Neutrophil (primary cell): ENCODE measurements around the gene PRKAR2A.

Source experiments
- H3K27ac ChIP-seq: fragments of 200-600 bp; sonication (generic); 2 replicates; pipeline ENCODE4 v1.5.1; 2016; ENCODE audit warnings: mild to moderate bottlenecking, moderate library complexity
- H3K27me3 ChIP-seq: fragments of 200-600 bp; sonication (generic); 2 replicates; pipeline ENCODE4 v1.6.0; 2016; ENCODE audit warnings: mild to moderate bottlenecking
- H3K36me3 ChIP-seq: fragments of 200-600 bp; sonication (generic); 2 replicates; pipeline ENCODE4 v1.5.1; 2017
- H3K4me1 ChIP-seq, 2 experiments: fragments of 200-600 bp in 1 of 2; sonication (generic) in 1 of 2; 1 replicate in 1 of 2; 2 replicates in 1 of 2; pipeline versions ENCODE4 v1.5.1 to v1.6.1; 2013 to 2016; ENCODE audit warnings: low read depth in 1 of 2, low read length in 1 of 2, mild to moderate bottlenecking in 1 of 2, moderate library complexity in 1 of 2; ENCODE audit not compliant: control insufficient read depth in 1 of 2, insufficient read depth in 1 of 2
- H3K4me3 ChIP-seq, 2 experiments: fragments of 200-600 bp in 1 of 2; sonication (generic) in 1 of 2; 1 replicate in 1 of 2; 2 replicates in 1 of 2; pipeline ENCODE4 v1.5.1; 2013 to 2016; ENCODE audit warnings: low read depth in 1 of 2, low read length in 1 of 2, mild to moderate bottlenecking in 1 of 2, moderate library complexity in 1 of 2
- H3K9me3 ChIP-seq: fragments of 200-600 bp; sonication (generic); 2 replicates; pipeline ENCODE4 v1.5.1; 2016
- TF ChIP-seq, protein P1 (sequence below): fragments of 200-600 bp; sonication (generic); IDR thresholded peaks from 2 replicates; pipeline ENCODE4 v1.5.1; 2016; ENCODE audit warnings: antibody characterized with exemption

PRKAR2A gene

DNA sequence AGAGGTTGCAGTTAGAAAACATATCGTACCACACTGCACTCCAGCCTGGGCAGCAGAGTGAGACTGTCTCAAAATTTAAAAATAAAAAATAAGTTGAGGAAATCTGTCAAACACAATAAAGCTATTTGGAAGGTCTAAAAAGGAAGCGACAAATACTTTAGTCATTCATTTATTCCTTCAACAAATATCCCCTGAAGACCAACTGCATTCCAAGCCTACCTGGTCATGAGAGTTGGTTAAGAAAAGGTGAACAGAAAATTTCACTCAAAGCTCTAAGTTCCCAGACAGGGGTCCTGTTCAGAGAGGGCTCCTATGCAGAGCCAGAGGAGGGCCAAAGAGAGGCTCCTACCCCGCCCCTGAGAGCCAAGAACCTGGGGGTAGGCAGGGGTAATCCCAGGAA, 15.4 kb upstream of the PRKAR2A start:
- TF ChIP-seq, protein P1, sequence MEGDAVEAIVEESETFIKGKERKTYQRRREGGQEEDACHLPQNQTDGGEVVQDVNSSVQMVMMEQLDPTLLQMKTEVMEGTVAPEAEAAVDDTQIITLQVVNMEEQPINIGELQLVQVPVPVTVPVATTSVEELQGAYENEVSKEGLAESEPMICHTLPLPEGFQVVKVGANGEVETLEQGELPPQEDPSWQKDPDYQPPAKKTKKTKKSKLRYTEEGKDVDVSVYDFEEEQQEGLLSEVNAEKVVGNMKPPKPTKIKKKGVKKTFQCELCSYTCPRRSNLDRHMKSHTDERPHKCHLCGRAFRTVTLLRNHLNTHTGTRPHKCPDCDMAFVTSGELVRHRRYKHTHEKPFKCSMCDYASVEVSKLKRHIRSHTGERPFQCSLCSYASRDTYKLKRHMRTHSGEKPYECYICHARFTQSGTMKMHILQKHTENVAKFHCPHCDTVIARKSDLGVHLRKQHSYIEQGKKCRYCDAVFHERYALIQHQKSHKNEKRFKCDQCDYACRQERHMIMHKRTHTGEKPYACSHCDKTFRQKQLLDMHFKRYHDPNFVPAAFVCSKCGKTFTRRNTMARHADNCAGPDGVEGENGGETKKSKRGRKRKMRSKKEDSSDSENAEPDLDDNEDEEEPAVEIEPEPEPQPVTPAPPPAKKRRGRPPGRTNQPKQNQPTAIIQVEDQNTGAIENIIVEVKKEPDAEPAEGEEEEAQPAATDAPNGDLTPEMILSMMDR = no peak
- Histone ChIP-seq H3K4me1 (no peaks in the 10 kb centered on the region), H3K36me3 (peaks cover 45% of the 10 kb centered on the region)

DNA sequence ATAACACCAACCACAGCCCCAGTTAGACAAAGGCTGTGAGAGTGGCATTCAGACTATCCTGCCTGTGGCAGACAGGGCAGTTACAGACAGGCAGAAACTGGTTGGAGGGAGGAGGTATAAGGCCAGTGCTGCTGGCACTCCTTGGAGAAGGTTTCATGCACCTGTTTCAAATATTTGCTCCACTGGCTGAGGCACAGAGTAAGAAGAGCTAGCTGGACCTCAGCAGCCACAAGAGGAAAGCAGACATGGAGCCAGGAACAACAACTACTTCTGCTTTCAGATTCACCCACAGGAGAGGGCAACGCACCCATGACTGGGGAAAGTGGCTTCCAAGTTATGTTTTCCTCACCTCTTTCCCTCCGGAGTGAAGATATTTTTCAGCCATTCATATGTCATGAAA, 11.5 kb upstream of the PRKAR2A start:
- Histone ChIP-seq H3K27me3 (no peaks in the 10 kb centered on the region), H3K4me3 (no peak overlapping the region), H3K9me3 (no peaks in the 10 kb centered on the region), H3K27ac (no peak overlapping the region), H3K36me3 (peaks cover 70% of the 10 kb centered on the region), H3K4me1 (peaks cover 1 to 2% of the 10 kb centered on the region in 2 experiments)
- TF ChIP-seq, protein P1 = no peak

More for the DNA sequence above, 15.4 kb upstream of the PRKAR2A start:
- Histone ChIP-seq H3K9me3 (no peaks in the 10 kb centered on the region), H3K27me3 (no peaks in the 10 kb centered on the region), H3K27ac (no peak overlapping the region), H3K4me3 (no peak overlapping the region)

DNA sequence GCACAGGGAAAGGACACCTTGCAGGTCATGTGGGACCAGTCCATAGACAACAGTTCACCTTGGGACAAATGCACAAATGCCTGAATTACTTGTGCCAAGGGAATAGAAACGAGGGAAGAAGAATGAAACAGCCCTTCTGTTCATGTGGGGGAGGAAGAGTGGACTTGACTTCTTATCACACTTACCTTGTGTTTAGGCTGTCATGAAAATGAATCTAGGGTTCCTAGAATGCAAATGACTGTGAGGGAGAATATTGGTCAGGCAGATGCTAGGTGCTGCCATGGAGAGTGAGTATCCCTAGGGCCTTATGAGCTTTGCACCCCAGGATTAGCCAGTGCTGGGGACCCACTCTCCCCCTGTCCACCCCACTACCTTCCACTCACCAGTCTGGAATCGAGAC, 11.0 kb upstream of the PRKAR2A start:
- Histone ChIP-seq H3K36me3 (peaks cover 70% of the 10 kb centered on the region), H3K4me3 (no peak overlapping the region), H3K4me1 (peaks cover 6 to 7% of the 10 kb centered on the region in 2 experiments), H3K27ac (no peak overlapping the region), H3K27me3 (no peaks in the 10 kb centered on the region), H3K9me3 (no peaks in the 10 kb centered on the region)
- TF ChIP-seq, protein P1 = no peak

DNA sequence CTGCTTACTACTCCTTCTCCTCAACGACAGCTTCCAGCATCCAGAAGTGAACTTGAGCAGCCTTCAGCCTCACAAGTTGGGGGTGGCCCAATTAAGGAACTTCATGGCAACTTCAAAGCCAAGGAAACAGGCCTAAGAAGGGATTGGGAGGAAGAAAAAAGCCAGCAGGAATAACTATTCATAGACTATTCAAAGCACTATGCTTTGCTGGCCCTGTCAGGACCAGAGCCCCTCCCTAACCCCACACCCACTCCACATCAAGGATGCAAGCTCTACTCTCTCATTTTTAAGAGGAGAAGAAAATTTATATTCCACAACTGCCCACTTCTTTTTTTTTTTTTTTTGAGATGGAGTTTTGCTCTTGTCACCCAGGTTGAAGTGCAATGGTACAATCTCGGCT, 10.0 kb upstream of the PRKAR2A start:
- Histone ChIP-seq H3K4me3 (no peak overlapping the region), H3K36me3 (peaks cover 67% of the 10 kb centered on the region), H3K27me3 (no peaks in the 10 kb centered on the region), H3K27ac (no peak overlapping the region), H3K4me1 (peaks cover 11% of the 10 kb centered on the region in 2 experiments), H3K9me3 (no peaks in the 10 kb centered on the region)
- TF ChIP-seq, protein P1 = no peak

DNA sequence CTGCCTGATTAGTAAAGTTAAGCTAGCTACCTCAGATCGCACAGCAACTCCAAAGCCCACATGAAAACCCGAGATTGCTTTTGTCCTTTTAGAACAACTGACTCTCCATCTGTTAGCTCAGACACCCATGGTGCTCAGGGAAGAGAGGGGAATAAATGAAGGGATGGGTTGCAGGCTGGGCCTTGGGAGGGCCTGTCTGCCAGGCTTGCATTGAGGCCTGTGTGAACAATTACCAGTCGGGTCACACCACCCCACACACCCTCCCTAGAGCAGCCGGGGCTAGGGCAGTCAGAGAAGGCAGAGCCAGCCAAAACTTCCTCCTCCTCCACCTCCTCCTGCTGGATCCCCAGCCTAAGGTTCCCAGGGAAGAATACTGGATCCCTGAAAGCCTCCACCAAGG, 8.8 kb upstream of the PRKAR2A start:
- TF ChIP-seq, protein P1 = no peak
- Histone ChIP-seq H3K9me3 (no peaks in the 10 kb centered on the region), H3K36me3 (peaks cover 55% of the 10 kb centered on the region), H3K27ac (no peak overlapping the region), H3K27me3 (no peaks in the 10 kb centered on the region), H3K4me1 (peaks cover 11% of the 10 kb centered on the region in 2 experiments), H3K4me3 (no peak overlapping the region)
